Sigmoid colon (tissue), 4 donors: Measurements from ENCODE around the gene NUCB2.

ENCODE experiments used
- CTCF ChIP-seq, 4 experiments: fragments of 450-650 bp in 3 of 4; fragments of 200-600 bp in 1 of 4; IDR thresholded peaks; one replicate each; pipeline ENCODE4 v1.5.1; 2016 to 2019; ENCODE audit warnings: antibody characterized with exemption in 4 of 4, mild to moderate bottlenecking in 3 of 4, moderate library complexity in 2 of 4
- EP300 ChIP-seq, 4 donors: sonication (generic); formaldehyde crosslinking; IDR thresholded peaks; one replicate each; pipeline ENCODE4 v1.6.1; 2017; ENCODE audit warnings: antibody characterized with exemption in 4 of 4
- POLR2AphosphoS5 ChIP-seq, 4 donors: sonication (generic); formaldehyde crosslinking; IDR thresholded peaks; one replicate each; pipeline ENCODE4 v1.6.1; 2017; ENCODE audit warnings: antibody characterized with exemption in 4 of 4

DNA sequence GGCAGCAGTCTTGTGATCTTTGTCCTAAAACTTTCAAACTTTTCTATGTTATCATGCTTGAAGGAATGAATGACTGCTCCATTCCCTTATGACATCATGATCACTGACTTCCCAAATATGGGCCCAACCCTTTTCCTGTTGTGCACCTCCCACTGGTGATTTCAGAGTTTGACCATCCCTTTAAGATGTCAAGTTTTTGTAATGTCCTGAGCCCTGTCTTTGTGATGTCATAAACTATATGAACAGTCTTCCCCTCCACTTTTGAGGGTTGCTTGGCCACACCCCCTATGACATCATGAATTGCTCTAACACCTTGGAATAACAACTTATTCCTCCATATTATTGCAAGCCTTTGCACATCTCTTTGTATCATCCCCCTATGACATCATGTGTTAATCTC, 16.5 kb upstream of the NUCB2 start:
- no peak for TF ChIP-seq EP300 (IDR thresholded peaks at IDR 0.05)
- TF ChIP-seq POLR2AphosphoS5 (IDR thresholded peaks at IDR 0.05), result no peak
- no peak for TF ChIP-seq CTCF (IDR thresholded peaks at IDR 0.05)
